ENCODE measurements around the gene TMEM119. TPM values are rescaled to one million over a fixed set of nuclear protein-coding genes. Genes with fewer than 3 reads are reported as not detected.

TMEM119 gene
- total and polyA plus RNA-seq, 9 of the 15 experiments (the other 6 are each of a cell fraction or from before 2014, with no cell fraction given) = 0.18 TPM; not detected in 8

DNA sequence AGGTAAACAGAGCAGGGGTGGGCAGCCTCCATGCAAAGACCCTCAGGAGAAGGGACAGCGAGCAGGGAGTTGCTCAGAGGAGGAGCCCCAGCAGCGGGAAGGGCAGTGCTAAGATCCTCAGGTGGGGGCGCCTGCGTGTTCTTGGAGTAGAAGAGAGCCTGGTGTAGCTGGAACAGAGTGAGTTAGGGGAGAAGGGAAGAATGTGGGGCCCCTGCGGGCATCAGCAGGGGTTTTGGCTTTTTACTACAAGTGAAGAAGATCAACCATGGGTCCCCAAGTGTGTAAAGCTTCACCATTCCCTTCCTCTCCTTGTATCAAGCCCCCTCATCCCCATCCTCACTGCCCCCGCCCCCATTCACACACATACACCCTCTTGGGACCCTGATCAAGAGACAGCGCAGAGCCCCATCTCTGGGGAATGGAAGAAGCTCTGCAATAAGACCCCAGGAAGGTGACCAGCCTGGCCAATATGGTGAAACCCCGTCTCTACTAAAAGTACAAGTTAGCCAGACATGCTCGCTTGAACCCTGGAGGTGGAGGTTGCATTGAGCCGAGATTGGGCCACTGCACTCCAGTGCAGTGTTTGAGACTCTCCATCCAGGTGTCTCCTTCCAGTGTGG is 10.2 kb upstream of the TMEM119 start:
- Histone ChIP-seq H3K27ac (ENCODE audit: extremely low read depth, low read depth, low read length) (no peak overlapping the region), H3K9me1 (ENCODE audit: control insufficient read depth, insufficient read depth, low read length) (no peaks in the 10 kb centered on the region), H3K27me3 (ENCODE audit: control insufficient read depth in 2 of 2, insufficient read depth in 2 of 2, low read length in 2 of 2) (no peaks in the 10 kb centered on the region), H3K4me3 (no peak overlapping the region), H3K9me3 (replicated peaks; ENCODE audit: control insufficient read depth, insufficient read depth, low read depth, low read length) (no peaks in the 10 kb centered on the region), H3K9ac (ENCODE audit: insufficient read depth in 1 of 2, low read depth in 2 of 2, low read length in 2 of 2) (no peak overlapping the region), H4K20me1 (replicated peaks; ENCODE audit: control insufficient read depth, insufficient read depth, low read length) (no peaks in the 10 kb centered on the region), H3K4me1 (replicated peaks in 1 of 2; ENCODE audit: control insufficient read depth in 2 of 2, insufficient read depth in 2 of 2, low read length in 2 of 2) (peaks cover 9 to 16% of the 10 kb centered on the region in 2 experiments), H3K79me2 (ENCODE audit: control insufficient read depth, insufficient read depth, low read length) (no peaks in the 10 kb centered on the region), H2AFZ (ENCODE audit: low read depth, low read length) (no peak overlapping the region), H3K36me3 (ENCODE audit: control insufficient read depth, insufficient read depth, low read length) (no peaks in the 10 kb centered on the region), H3K4me2 (ENCODE audit: insufficient read depth, low read length) (no peak overlapping the region)
- DNase-seq (ENCODE audit: extremely low read depth in 1 of 4, low spot score in 3 of 4) = no peak
- FAIRE-seq = no peak
- intact Hi-C loops (cut with micrococcal nuclease) (no loop called here), in situ Hi-C loops (cut with MboI) (no loop called here)
- POLR2A ChIA-PET = interaction anchor here (0.6 to 1.1 kb wide), 3 partner anchors 10 to 977 kb away, joined by 3 read pairs; no protein-coding TSS in a partner anchor
- ATAC-seq = no peak
- 35% methylated on average over 10 of the region's 10 CpGs for WGBS (ENCODE audit: insufficient coverage, low coverage, missing lambda C conversion rate)
- BruUV-seq (replicated peaks) = no TSS peak
- CTCF ChIA-PET (ENCODE audit: low intra/inter-chr PET ratio) = no interaction called here
- TF ChIP-seq FOXM1 (IDR thresholded peaks at IDR 0.05; ENCODE audit: low read depth) = no peak
- no peak for TF ChIP-seq FOXM1 (CRISPR knock-in tag; IDR thresholded peaks at IDR 0.05; ENCODE audit: low read depth)
- TF ChIP-seq, protein P1, sequence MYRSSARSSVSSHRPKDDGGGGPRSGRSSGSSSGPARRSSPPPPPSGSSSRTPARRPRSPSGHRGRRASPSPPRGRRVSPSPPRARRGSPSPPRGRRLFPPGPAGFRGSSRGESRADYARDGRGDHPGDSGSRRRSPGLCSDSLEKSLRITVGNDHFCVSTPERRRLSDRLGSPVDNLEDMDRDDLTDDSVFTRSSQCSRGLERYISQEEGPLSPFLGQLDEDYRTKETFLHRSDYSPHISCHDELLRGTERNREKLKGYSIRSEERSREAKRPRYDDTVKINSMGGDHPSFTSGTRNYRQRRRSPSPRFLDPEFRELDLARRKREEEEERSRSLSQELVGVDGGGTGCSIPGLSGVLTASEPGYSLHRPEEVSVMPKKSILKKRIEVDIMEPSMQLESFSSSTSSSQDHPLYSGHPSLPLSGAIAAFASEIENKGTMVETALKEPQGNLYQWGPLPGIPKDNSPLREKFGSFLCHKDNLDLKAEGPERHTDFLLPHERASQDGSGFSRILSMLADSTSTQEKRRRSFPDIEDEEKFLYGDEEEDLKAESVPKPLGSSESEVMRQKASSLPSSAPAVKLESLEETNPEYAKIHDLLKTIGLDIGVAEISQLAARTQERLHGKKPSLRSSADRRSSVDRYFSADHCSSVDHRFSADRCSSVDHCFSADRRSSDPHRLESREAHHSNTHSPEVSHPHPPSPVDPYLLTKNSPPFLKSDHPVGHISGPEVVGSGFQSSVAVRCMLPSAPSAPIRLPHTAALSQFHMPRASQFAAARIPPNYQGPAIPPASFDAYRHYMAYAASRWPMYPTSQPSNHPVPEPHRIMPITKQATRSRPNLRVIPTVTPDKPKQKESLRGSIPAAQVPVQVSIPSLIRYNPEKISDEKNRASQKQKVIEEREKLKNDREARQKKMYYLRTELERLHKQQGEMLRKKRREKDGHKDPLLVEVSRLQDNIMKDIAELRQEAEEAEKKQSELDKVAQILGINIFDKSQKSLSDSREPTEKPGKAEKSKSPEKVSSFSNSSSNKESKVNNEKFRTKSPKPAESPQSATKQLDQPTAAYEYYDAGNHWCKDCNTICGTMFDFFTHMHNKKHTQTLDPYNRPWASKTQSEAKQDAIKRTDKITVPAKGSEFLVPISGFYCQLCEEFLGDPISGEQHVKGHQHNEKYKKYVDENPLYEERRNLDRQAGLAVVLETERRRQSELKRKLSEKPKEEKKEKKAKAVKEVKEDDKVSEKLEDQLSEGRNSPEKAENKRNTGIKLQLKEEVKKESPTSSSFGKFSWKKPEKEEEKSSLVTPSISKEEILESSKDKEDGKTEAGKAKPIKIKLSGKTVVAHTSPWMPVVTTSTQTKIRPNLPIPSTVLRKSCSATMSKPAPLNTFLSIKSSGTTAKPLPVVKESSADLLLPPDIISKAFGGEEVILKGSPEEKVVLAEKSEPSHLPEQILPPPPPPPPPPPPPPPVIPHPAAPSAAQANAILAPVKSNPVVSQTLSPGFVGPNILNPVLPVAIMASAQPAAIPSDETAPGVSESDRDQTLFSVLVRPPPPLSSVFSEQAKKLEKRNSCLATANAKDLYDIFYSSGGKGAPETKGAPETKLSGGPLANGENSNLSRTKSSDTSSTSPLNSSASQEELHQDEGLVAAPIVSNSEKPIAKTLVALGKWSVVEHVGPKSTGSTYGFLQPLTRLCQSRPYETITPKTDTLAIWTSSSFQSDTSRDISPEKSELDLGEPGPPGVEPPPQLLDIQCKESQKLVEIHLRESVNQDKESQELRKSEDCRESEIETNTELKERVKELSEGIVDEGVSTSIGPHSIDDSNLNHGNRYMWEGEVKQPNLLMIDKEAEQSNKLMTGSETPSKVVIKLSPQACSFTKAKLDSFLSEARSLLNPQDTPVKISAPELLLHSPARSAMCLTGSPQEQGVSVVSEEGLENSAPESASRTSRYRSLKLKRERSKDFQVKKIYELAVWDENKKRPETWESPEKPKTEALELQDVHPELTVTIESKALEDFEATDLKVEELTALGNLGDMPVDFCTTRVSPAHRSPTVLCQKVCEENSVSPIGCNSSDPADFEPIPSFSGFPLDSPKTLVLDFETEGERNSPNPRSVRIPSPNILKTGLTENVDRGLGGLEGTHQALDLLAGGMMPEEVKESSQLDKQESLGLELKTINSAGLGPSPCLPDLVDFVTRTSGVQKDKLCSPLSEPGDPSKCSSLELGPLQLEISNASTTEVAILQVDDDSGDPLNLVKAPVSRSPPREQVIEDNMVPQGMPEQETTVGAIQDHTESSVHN (IDR thresholded peaks at IDR 0.05; ENCODE audit: borderline replicate concordance in 1 of 2, low read depth in 1 of 2) = no peak
- no peak for TF ChIP-seq NR4A1 (CRISPR knock-in tag; IDR thresholded peaks at IDR 0.05)
- TF ChIP-seq NR4A1 (tag; IDR thresholded peaks at IDR 0.05) = no peak
- TF ChIP-seq PHF8 (IDR thresholded peaks at IDR 0.05; ENCODE audit: borderline replicate concordance, low read length) = no peak
- no peak for TF ChIP-seq THRAP3 (IDR thresholded peaks at IDR 0.05; ENCODE audit: borderline replicate concordance)
- TF ChIP-seq ILF3 (IDR thresholded peaks at IDR 0.05; ENCODE audit: borderline replicate concordance) = no peak
- no peak for TF ChIP-seq HNRNPLL (IDR thresholded peaks at IDR 0.05; ENCODE audit: low read depth, low read length, poor library complexity, severe bottlenecking)
- no peak for TF ChIP-seq HDGF (IDR thresholded peaks at IDR 0.05)
- TF ChIP-seq, protein P2, sequence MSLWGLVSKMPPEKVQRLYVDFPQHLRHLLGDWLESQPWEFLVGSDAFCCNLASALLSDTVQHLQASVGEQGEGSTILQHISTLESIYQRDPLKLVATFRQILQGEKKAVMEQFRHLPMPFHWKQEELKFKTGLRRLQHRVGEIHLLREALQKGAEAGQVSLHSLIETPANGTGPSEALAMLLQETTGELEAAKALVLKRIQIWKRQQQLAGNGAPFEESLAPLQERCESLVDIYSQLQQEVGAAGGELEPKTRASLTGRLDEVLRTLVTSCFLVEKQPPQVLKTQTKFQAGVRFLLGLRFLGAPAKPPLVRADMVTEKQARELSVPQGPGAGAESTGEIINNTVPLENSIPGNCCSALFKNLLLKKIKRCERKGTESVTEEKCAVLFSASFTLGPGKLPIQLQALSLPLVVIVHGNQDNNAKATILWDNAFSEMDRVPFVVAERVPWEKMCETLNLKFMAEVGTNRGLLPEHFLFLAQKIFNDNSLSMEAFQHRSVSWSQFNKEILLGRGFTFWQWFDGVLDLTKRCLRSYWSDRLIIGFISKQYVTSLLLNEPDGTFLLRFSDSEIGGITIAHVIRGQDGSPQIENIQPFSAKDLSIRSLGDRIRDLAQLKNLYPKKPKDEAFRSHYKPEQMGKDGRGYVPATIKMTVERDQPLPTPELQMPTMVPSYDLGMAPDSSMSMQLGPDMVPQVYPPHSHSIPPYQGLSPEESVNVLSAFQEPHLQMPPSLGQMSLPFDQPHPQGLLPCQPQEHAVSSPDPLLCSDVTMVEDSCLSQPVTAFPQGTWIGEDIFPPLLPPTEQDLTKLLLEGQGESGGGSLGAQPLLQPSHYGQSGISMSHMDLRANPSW (CRISPR knock-in tag; IDR thresholded peaks at IDR 0.05) = no peak
- no peak for TF ChIP-seq POLR2H (tag; IDR thresholded peaks at IDR 0.05; ENCODE audit: low read depth)
